Endothelial cell of umbilical vein (primary cell): ENCODE measurements around the gene NKIRAS1.
A peak's percentile ranks its signal among the peaks of the same experiment; 100 is the strongest.

Experiments used
- CTCF ChIP-seq, 2 donors: IDR thresholded peaks; 1 replicate in 1 of 2; 2 replicates in 1 of 2; pipeline ENCODE4 v1.5.1; 2011; ENCODE audit warnings: low read length in 2 of 2, mild to moderate bottlenecking in 2 of 2, moderate library complexity in 2 of 2, control low read depth in 1 of 2, inconsistent platforms in 1 of 2, low read depth in 1 of 2; ENCODE audit not compliant: insufficient read depth in 1 of 2; ENCODE audit errors: extremely low read depth in 1 of 2
- EZH2 ChIP-seq: IDR thresholded peaks from 2 replicates; pipeline ENCODE4 v1.6.1; 2012; ENCODE audit warnings: borderline replicate concordance, low read depth, mild to moderate bottlenecking, moderate library complexity, low read length, inconsistent platforms; ENCODE audit not compliant: severe bottlenecking
- GATA2 ChIP-seq: IDR thresholded peaks from 2 replicates; pipeline ENCODE4 v1.7.0; 2011; ENCODE audit warnings: low read depth, mild to moderate bottlenecking, moderate library complexity, mixed read lengths, low read length; ENCODE audit not compliant: insufficient read length, insufficient read depth
- POLR2A ChIP-seq: IDR thresholded peaks from 2 replicates; pipeline ENCODE4 v1.6.1; 2012; ENCODE audit warnings: low read depth, mild to moderate bottlenecking, control low read depth, low read length
- POLR2AphosphoS5 ChIP-seq: IDR thresholded peaks from 2 replicates; pipeline ENCODE4 v1.6.1; 2012; ENCODE audit warnings: low read depth, mild to moderate bottlenecking, control low read depth, low read length, moderate library complexity; ENCODE audit not compliant: insufficient read depth

GRCh38 chr3:23921052-23921511 is 4.3 kb upstream of the NKIRAS1 start:
- TF ChIP-seq CTCF (IDR thresholded peaks at IDR 0.05; ENCODE audit: extremely low read depth in 1 of 2, insufficient read depth in 1 of 2, low read depth in 1 of 2, low read length in 2 of 2) (no peak), POLR2A (peak; percentile 67), GATA2 (no peak), POLR2AphosphoS5 (peak; percentile 76), EZH2 (no peak)
